Upper lobe of left lung (tissue), 4 donors: ENCODE measurements around the gene MRNIP.

Experiments
- EP300 ChIP-seq, 4 donors: sonication (generic); formaldehyde crosslinking; IDR thresholded peaks; one replicate each; pipeline ENCODE4 v1.5.1; 2017; ENCODE audit warnings: antibody characterized with exemption in 4 of 4, control low read depth in 2 of 4
- TF ChIP-seq, protein P1 (sequence below), 6 experiments: fragments of 450-650 bp in 4 of 6; fragments of 200-600 bp in 2 of 6; sonication (generic) in 2 of 6; IDR thresholded peaks; one replicate each; pipeline ENCODE4 v1.5.1; 2016 to 2019; ENCODE audit warnings: antibody characterized with exemption in 6 of 6

DNA sequence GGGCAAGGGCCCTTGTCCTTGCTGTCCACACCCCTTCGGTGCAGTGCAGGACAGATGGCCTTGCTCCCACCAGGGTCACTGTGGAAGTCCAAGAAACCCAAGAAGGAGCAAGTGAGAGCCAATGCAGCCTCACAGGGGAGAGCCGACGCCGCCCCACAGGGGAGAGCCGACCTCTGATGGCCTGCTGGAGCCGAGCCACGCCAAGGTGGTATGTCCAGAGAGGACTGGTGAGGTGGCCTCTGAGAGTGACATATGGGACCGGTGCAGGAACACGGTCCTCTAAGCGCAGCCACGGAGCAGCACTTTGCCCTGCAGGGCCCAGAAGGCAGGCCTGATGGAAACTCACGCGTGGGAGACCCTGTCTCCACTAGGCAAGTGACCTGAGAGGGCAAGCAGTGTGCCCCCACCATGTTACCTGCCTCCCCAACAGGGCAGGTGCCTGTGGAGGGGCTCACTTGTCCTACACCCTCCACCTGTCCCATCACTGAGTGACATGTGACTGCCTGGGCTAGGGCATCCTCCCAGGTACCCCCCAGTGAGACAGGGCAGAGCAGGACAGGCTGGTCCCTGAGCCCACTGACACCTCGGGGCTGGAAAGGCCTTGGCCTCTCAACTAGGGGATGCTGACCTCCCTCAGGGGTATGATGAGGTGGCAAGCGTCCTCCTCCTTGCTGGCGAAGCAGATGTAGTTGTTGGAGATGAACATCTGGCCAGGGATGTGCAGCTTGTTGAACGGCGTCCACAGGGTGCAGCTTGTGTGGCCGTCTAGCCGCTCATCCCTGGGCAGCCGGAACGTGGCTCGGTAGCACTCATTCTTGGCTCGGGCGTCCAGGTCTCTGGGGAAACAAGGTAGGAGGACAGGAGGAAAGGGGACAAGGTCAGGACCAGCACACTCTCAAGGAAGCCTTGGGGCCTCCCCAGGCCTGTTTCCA, 32.4 kb upstream of the MRNIP start:
- TF ChIP-seq EP300 (IDR thresholded peaks at IDR 0.05): no peak
- TF ChIP-seq, protein P1, sequence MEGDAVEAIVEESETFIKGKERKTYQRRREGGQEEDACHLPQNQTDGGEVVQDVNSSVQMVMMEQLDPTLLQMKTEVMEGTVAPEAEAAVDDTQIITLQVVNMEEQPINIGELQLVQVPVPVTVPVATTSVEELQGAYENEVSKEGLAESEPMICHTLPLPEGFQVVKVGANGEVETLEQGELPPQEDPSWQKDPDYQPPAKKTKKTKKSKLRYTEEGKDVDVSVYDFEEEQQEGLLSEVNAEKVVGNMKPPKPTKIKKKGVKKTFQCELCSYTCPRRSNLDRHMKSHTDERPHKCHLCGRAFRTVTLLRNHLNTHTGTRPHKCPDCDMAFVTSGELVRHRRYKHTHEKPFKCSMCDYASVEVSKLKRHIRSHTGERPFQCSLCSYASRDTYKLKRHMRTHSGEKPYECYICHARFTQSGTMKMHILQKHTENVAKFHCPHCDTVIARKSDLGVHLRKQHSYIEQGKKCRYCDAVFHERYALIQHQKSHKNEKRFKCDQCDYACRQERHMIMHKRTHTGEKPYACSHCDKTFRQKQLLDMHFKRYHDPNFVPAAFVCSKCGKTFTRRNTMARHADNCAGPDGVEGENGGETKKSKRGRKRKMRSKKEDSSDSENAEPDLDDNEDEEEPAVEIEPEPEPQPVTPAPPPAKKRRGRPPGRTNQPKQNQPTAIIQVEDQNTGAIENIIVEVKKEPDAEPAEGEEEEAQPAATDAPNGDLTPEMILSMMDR (IDR thresholded peaks at IDR 0.05): no peak
